Tongue (tissue), 2 donors: ENCODE measurements around the gene PHLDB2. TPM values are rescaled to one million over a fixed set of nuclear protein-coding genes. Genes with fewer than 3 reads are reported as not detected.
A peak's percentile ranks its signal among the peaks of the same experiment; 100 is the strongest.

Source experiments
- DNase-seq: peaks from one replicate; pipeline ENCODE4 v3.0.0-alpha.2; 2015
- total RNA-seq: library from RNA; depleted of rRNA; stranded (reverse); fragments of >200 nt; gene quantifications from one replicate; pipeline ENCODE4 v1.2.3, GENCODE V29; 2014

PHLDB2 gene
- total RNA-seq, 1 donor from 2014 or later, result 64.4 TPM

DNA sequence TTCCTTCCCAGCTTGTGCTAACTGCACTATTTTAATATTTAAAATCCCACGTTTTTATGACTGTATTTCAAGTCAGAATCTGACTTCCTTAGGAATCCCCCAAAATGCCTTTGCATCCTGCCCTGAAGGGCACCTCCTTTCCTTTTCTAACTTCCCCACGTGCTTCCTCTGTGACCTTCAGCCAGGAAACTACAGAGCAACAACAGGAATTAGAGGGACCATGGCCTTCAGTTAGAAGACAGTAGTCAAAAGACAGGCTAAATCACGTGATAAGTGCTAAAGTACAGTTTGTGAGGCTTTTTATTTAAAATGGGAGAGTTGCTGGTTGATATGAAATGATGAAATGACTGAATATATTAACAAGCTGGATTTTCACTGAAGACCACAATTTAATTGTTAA lies 108.0 kb downstream of the PHLDB2 start:
- no peak for DNase-seq

GRCh38 chr3:111967651-111968274 lies 108.7 kb downstream of the PHLDB2 start:
- DNase-seq, result peak; percentile 93

- DNase-seq, result no peak
Observed at GRCh38 chr3:111968319-111969054, 109.4 kb downstream of the PHLDB2 start.

DNA sequence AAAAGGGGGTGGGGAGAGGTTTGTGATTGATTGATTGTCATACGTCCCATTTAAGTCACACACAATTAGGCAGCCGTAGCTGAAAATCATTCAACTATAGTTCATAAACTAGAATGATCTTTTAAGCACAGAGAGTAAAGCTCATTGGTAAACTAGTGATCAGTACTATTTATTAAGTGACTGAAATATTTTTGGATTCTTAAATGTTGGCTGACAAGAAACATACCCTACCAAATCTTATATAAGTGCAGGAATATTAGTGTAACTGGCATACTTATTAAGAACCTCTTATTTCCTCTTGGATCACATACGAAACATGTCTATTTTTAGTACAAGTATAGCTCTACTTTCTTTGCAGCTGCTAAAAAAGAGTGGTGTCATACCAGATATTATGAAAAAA lies 111.3 kb downstream of the PHLDB2 start:
- no peak for DNase-seq

DNA sequence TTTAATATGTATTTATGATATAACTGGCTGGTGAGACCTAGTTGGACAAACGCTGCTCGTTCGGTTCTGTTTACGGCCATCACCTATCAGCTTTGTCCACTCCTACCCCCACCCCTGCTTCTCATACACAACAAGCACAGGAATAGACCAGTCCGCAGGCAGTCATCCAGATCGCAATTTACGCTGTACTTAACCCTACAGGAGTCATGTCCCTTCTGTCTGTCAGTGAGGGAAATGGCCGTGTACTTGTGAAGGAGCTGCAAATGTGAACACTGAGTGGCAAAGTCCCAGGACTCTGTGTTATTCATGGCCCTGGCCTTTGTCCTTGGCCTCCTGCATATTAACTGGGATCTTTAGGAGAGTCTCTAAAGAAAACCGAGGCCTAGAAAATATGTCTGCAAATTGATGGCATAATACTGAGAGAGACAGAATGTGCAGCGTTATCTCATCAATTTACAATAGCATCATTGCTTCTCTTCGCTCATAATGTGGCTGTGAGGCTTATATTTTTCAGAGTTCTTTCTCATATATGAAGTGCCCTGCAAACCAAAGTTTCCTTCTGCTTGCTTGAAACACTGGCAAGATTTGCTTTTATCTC lies 112.6 kb downstream of the PHLDB2 start:
- DNase-seq, result no peak

- DNase-seq, result no peak
Observed at GRCh38 chr3:111972891-111973290, 113.8 kb downstream of the PHLDB2 start.

GRCh38 chr3:111975131-111975530 lies 116.1 kb downstream of the PHLDB2 start:
- no peak for DNase-seq

DNA sequence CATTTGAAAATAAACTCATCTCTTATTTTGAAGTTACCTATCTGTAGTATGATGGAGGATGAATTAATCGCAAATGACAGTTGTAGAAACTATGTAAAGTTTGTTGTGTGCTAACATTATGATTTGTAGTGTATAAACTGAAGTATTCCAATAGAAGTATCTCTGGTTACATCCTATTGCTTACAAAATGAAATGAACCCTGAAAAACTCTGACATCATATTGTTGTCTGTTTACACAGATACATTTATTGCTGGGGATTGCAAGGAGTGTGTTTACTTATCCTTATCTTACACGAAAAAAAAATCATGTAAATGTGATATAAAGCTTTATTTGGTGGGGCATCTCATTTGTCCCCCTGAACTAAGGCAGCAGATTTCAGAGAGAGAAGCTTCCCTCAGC lies 117.2 kb downstream of the PHLDB2 start:
- no peak for DNase-seq

- peak; percentile 99 for DNase-seq
Observed at GRCh38 chr3:111978583-111979433, 119.7 kb downstream of the PHLDB2 start, which contains the start of gene ABHD10. Gene ABHD10, plus strand, starts transcription at chr3:111979026. Its CDS starts 36 bp downstream, at chr3:111979062.

DNA sequence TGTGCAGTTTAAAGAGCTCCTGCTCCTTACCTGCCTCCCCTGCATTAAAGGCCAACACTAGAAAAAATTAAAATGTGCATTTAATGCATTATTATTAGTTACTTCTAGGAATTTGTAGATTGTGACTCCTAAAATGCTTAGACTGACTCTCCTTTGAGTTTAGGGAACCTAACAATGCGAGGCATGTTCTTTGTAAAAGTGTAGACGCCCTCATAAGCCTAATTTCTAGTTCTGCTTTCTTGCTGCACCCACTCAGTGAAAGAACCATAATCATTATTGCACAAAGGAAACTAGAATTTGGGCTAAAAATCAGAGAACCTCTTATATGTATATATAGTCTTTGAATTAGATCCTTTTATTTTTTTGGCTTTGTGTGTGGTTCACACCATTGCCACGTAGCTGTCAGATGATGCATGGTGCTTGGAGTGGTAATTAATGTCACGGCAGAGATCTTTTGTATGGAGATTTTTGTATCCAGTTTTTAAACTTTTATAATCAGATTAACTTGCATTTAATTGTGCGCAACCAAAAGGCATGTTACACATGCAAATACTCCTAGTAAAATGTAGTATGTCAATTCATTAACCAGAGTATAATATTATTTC lies 120.5 kb downstream of the PHLDB2 start:
- DNase-seq, result peak; percentile 25

DNA sequence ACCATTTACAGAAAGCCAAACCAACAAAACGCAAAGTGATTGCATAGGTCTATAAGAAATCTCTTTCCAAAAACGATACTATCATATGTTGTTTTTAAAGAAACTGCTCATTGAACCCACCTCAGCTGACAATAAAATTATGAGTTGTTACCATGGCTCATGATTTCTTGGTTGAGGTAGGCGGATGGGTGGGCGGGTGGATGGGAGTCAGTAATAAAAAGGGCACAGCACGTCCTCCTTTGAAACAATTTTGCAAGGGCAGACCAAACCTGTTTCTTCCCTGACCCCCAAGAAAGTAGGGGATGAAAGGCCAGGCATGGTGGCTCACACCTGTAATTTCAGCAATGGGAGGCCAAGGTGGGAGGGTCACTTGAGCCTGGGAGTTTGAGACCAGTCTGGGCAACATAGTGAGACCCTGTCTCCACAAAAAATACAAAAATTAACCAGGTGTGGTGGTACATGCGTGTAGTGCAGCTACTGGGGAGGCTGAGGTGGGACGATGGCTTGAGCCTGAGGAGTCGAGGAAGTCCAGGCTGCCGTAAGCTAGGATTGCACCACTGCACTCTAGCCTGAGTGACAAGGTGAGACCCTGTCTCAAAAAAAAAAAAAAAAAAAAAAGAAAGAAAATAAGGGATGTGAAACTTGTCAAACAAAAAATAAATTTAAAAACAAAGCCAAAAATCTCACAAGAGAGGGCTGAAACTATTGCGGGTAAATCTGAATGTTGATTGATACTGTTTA lies 121.8 kb downstream of the PHLDB2 start:
- no peak for DNase-seq

DNA sequence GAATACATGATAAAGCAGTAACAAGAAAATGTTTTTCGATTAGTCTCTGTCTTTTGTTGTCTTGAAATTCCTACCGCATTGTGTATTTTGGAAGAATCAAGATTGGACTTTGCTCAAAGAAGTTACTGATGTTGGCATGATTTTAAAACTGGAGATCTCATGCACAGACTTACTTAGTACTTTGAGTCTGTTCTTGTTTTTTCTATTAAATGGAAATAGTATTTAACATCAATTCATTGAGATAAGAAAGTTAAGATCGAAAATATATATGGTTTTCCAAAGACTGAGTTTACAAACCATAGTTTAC lies 122.3 kb downstream of the PHLDB2 start:
- no peak for DNase-seq

DNA sequence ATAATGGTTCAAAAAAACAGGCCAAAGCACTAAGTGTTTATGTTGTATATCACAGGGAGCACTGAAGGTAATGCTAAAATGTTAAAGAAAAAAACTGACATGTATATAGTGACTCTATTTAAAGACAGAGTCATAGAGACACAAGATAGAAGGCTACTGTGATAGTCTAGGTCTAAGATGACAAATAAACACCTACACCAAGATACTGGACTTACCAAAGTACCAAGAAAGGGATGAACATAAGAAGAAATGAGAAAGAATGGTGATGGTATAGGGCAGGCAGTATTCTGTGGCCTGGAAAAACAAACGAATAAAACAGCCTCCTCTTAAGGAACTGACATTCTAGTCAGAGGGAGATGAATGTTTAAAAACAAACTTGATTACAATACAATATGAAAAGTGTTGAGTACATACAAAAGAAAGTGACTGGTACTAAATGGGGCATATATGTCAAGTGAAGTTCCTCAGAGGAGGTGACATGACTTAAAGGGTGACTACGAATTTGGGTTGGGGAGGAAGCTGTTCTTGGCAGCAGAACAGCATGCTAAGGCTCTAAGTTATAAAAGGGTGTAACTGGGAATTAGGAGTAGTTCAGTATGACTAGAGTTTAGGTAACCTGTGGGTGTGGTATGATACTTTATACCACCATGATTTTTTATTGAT lies 125.7 kb downstream of the PHLDB2 start:
- no peak for DNase-seq

DNA sequence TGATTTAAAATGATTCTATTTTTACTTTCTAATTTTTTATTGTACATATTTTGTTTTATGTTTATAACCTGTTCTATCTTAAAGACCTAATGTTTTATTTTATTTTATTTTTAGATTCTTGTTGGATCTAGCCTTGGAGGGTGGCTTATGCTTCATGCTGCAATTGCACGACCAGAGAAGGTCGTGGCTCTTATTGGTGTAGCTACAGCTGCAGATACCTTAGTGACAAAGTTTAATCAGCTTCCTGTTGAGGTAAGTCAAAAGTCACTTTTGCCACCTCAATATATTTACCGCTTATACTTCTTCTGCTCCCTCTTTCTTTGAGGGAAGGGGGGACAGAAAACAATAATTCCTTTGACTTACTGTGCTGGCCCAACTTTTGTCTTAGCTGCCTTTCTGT lies 127.7 kb downstream of the PHLDB2 start:
- no peak for DNase-seq

- DNase-seq, result peak; percentile 80
Observed at GRCh38 chr3:111989061-111989678, 130.1 kb downstream of the PHLDB2 start.

DNA sequence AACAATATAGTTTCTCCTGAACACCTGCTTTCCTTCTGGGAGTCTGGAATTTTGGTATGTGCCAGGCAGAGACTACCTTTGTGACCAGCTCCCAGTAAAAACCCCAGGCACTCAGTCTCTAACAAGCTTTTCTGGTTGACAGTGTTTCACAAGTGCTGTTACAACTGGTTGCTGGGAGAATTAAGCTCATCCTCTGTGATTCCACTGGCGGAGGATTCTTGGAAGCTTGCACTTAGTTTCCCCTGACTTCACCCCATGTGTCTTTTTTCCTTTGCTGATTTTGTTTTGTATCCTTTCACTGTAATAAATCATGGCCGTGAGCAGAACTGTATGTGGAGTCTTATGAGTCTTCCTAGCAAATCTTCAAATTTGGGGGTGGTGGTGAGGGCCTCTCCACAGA lies 134.0 kb downstream of the PHLDB2 start:
- DNase-seq, result no peak

DNA sequence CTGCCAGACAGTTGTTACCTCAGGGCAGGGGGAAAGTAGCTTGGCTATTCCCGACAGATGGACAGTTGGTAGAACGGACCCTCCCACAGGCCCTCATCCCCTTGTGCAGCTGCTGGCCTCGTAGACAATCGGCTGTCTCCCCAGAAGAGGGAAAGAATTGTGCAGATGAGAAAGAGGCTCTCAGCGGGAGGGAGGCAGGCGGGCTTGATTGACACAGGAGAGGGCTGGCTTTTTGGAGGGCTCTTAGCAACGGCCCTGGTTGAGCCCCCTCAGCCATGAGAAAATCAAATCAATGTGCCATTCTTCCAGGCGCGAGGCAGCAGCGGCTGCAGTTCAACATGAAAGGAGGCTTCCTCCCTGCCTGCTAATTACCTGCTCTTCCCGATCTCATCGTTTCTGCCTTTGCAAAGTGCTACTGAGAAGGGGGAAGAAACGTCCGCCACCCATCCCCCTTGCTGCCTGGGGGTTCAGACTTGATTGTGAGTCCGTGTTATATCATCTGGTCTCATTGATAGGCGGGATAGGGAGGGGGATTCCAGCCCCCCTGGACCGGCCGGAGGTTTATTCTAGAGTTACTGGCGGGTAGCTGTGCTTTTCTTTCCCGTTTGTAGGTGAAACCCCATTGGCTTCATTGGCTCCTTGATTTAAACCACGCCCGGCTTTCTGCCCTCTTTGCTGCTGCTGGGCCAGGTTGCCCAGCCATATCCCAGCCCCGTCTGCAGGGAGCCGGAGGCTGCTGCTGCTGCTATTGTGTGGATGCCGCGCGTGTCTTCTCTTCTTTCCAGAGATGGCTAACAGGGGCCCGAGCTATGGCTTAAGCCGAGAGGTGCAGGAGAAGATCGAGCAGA lies 139.8 kb downstream of the PHLDB2 start, which contains the start of gene TAGLN3:
TAGLN3 (plus strand) TSS at position 287 of the 848 bp plus-strand sequence; CDS start at position 788, 501 bp downstream.
- peak; percentile 80 for DNase-seq

DNA sequence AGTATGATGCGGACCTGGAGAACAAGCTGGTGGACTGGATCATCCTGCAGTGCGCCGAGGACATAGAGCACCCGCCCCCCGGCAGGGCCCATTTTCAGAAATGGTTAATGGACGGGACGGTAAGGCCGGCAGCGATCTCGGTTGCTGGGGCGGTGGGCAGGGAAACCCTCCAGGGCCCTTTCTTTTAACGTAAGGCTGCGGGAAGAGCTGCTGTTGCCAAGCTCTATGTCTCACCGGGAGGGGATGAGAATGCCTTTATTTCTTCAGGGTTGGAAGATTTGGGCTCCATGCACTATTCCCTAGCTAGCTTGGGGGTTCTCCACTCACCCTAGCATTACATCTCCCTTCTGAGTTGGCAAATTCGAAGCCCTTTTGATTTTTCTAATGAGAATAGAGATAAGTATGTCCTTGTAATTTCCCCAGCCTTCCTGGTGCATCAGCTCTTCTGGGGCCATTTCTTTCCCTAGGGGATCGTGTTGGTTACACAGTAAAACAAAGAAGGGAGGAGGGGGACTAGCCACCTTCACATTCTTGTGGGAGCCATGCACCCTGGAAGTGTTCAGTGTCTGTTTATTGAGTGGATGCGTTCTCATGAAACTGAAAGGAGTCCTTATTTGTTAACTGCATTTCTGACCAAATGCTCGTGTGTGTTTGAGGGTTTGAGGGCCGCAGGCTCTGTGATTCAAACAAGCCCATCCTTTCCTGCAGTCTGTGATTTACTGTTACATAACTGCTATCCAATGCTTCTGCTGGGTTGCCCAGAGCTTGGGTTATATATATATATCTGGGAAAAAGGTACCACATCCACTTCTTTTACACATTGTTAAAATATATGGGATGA lies 140.6 kb downstream of the PHLDB2 start:
- DNase-seq, result no peak
